Right hindlimb (tissue), 1 donor: ENCODE measurements around the gene NDOR1.
"Not testable (repeated sequence)": the region's sequence is repeated elsewhere in the genome, so short reads cannot be mapped to it uniquely, and the experiment has no call there.

Experiments
- DNase-seq: peaks from one replicate; pipeline ENCODE4 v3.0.0-alpha.2; 2018

The NDOR1 gene

DNA sequence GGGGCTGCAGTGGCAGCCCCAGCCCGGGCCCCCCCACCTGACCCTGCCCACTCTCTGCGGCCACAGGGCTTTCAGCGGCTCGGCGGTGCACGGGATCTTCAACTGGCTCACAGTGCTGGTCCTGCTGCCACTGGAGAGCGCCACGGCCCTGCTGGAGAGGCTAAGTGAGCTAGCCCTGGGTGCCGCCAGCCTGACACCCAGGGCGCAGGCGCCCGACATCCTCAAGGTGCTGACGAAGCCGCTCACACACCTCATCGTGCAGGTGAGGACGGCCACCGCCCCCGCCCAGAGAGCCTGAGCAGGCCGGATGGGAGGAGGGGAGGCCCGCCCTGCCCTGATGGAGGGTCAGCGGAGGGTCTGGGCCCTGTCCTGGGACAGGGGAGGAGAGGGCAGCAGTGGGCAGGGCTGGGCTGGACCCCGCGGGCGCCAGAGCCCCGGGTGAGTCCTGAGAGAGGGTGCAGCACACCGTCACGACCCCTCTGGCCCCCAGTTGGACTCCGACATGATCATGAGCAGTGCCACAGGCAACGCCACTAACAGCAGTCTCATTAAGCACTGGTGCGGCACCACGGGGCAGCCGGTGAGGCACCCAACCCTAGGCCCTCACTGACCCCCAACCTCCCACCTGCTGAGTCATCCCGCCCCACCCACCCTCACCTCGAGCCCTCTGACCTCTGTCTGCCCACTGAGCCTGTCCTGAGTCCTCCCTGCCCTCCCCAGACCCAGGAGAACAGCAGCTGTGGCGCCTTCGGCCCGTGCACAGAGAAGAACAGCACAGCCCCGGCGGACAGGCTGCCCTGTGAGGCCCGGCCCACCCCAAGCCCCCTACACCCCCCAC lies 27.9 kb downstream of the NDOR1 start:
- DNase-seq, result no peak

DNA sequence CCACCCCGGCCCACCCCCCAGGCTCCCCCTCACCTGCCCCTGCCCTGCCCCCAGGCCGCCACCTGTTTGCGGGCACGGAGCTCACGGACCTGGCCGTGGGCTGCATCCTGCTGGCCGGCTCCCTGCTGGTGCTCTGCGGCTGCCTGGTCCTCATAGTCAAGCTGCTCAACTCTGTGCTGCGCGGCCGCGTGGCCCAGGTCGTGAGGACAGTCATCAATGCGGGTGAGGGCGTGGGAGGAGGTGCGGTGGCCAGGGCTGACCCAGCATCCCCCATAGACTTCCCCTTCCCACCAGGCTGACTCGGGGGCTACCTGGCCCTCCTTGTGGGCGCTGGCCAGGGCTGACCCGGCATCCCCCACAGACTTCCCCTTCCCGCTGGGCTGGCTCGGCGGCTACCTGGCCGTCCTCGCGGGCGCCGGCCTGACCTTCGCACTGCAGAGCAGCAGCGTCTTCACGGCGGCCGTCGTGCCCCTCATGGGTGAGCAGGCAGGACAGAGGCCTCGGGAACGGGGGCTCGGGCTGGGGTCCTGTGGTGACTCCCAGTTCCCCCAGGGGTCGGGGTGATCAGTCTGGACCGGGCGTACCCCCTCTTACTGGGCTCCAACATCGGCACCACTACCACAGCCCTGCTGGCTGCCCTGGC lies 28.7 kb downstream of the NDOR1 start:
- DNase-seq, result no peak

DNA sequence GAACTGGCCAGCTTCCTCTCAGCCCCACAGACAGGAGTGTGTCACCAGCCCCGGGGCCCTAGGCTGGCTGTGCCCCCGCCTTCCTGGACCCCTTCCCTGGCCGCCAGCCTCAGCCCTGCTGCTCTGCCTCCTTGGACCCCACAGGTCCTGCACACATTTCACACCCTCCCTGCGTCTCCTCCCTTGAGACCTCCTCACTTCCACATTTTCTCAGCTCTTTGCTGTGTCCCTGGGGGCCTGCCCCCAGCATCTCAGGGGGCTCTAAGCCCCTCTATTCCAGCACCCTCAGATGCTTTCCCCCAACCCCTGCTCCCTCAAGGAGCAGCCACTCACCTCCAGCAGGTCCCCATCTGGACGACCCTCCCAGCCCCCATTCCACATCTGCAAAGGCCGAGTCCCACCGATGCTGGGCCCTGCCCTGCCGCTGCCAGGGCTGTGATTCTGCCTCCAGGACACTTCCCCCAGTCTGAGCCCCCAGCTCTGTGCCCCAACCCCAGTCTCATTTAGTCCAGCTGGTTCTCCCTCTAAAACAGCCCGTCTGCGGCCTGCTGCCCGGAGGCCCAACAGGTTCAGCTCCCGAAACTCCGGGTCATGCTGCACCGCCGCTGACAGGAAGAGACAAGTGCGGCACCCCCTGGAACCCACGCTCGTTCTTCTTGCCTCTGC lies 29.4 kb downstream of the NDOR1 start:
- DNase-seq, result no peak

DNA sequence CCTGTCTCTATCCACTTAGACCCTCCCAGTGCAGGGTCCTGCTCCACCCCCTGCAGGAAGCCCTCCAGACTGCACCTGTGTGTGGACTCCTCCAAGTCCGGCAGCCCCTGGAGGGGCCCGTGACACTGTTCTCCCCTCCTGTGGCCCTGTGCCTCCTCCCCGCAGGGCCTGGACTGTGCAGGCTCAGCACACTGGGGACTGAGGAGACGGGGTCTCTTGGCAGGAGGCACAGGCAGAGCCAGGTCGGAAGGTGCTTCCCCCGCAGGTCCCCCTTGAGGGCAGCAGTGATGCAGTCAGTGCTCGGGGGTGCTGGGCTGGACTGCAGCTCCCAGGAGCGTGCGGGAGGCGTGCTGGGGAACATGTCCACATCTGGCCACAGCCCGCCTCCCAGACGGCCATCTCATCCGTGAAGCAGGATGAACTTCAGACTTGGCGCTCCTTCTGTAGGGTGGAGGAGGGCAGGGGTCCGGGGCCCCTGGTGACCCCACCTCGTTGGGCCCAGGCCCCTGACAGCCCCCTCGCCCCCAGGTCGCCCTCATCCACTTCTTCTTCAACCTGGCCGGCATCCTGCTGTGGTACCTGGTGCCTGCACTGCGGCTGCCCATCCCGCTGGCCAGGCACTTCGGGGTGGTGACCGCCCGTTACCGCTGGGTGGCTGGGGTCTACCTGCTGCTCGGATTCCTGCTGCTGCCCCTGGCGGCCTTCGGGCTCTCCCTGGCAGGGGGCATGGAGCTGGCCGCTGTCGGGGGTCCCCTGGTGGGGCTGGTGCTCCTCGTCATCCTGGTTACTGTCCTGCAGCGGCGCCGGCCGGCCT lies 30.1 kb downstream of the NDOR1 start:
- no peak for DNase-seq

DNA sequence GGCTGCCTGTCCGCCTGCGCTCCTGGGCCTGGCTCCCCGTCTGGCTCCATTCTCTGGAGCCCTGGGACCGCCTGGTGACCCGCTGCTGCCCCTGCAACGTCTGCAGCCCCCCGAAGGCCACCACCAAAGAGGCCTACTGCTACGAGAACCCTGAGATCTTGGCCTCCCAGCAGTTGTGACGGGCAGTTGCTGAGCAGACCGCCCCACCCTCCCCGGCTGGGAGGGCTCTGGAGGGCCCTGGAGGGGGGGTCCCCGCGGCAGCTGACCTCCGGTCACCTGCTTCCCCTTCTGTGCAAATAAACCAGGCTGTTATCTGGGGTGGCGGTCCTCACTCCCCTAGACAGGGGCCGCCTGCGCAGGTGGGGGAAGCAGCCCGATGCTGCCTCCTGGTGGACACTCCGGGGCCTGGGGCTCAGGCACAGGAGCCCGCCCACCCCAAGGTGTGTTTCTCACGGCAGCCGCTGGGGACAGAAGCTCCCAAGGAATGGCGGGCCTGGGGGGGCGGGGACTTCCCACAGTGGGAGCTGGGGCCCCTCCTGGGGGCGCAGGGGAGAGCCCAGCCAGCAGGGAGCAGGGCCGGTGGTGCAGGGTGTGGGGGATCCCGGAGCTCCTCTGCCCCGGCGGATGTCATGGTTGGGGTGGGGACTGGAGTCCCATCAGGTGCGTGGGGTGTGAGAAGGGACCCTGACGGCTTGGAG lies 30.9 kb downstream of the NDOR1 start:
- peak; percentile 85 for DNase-seq

DNA sequence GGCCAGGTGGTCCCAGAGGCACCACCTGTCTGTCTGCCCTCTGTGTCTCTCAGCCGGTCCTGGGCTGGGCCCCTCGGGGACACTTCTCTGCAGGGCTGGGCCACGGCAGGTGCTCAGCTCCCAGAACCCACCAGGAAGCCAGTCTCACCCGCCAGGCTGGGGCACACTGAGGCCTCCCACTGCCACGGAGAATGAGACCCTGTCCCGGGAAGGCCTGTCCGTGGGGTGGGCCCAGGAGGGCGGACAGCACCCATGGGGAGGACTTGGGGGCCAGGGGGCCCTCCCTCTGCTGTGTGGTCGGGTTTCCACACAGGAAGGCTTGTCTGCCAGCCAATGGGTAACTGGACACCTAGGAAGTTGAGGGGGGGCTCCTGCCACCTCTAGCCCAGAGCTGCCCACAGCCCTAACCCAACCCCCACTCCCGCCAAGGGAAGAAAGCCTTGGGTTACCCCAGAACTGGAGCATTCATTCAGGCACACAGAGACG lies 31.5 kb downstream of the NDOR1 start:
- no peak for DNase-seq

DNA sequence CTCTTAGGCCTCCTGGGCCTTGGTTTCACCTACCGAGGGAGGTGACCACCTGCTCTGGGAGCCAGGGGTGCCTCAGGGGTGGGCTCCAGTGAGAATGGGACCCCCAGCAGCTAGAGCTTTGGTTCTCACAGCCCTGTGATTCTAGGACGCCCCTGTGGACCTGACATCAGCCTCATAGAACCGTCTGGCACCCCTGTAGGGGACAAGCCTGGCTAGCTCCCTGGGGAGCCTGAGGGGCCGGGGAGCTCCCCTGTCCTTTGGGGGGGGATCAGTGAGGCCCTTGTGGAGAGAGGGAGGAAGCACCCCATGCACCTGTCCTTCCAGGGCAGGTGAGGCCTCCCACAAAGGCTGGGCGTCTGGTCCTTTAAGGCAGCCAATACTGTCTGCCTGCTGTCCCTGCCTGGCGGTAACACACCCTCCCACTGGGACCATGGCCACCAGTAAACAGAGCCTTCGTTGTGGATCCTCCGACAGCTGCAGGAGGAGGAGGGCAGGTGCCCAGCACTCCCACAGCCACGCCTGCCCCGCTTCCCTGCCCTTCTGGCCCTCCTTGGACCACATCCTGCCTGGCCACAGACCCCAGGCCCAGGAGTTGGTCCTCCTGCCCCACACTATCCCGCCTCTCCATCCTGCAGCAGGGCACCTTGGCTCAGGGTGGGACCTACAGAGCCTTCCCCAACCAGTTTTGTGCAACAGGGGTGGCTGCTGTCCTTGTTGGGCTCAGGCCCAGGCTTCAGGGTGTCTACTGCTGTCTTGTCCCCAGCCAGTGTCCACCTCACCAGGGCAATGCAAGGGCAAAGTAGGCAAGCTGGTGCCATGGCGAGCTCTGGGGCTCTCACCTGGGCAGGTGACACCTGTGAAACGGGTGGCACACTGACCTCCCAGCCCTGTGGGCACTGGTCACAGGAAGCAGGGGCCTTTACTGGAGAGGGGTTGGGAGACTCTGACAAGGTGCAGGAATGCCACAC lies 32.5 kb downstream of the NDOR1 start:
- peak; percentile 63 for DNase-seq

DNA sequence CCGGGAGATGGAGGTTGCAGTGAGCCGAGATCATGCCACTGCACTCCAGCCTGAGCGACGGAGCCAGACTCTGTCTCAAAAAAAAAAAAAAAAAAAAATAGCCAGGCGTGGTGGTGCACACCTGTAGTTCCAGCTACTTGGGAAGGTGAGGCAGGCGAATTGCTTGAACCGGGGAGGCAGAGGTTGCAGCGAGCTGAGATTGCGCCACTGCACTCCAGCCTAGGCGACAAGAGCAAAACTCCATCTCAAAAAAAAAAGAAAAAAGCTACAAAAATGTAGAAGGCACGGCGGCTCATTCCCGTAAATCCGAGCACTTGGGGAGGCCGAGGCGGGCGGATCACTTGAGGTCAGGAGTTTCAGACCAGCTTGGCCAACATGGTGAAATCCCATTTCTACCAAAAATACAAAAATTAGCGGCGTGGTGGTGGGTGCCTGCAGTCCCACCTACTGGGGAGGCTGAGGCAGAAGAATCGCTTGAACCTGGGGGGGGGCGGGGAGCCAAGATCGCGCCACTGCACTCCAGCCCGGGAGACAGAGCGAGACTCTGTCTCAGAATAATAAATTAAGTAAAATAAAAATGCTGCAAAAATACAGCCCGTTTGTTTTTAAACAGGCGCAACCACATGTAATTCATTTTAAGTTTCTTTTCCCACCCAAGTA lies 34.2 kb downstream of the NDOR1 start:
- DNase-seq, result not testable (repeated sequence)

DNA sequence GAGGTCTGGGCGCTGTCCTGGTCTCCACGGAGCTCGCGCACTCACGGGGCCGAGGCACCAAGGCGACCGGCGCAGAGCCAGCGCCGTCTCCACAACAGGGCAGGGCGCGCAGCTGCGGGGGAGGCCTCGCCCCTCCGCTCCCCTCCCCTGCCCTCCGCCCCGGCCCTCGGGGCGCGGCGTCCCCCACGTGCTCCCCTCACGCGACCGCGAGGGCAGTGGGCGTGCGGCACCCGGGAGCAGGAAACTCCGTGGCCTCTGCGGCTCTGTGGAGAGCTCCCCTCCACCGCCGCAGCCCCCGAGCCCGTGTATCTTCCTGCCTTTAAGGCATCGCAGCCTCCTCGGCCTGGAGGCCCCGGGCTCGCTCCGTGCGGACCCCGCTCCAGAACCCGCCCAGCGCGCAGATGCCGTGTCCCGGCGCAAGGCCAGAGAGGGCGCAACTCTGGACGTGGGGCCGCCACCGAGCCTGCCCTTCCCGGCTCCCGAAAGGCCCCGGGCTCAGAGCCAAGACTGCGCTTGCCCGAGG lies 34.9 kb downstream of the NDOR1 start:
- DNase-seq, result peak; percentile 85

DNA sequence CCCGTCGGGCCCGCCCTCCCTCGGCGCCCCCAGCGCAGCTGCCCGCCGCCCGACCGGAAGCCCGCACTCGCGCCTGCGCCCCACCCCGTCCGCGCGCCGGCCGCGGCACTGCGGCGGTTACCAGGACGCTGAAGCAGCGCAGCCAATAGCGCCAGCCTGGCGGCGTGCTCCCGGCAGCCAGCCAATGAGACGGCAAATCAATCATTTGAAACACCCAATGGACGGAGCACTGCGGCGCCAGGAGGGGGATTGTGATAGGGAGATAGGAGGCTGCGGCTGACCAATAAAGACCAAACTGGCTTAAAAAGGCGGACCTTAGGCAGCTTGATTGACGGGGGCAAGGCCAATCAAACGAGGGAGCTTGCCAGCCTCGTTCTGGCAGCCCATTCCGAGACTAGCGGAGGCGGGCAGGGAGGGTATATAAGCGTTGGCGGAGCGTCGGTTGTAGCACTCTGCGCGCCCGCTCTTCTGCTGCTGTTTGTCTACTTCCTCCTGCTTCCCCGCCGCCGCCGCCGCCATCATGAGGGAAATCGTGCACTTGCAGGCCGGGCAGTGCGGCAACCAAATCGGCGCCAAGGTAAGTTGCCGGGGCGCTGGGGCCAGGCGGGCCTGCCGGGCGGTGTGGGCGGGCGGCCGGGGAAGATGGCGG lies 35.5 kb downstream of the NDOR1 start, which contains the start of gene TUBB4B:
Gene TUBB4B (plus strand): TSS at position 447 of the 649 bp plus-strand sequence. CDS start 74 bp downstream, at position 521.
- DNase-seq, result peak; percentile 100

DNA sequence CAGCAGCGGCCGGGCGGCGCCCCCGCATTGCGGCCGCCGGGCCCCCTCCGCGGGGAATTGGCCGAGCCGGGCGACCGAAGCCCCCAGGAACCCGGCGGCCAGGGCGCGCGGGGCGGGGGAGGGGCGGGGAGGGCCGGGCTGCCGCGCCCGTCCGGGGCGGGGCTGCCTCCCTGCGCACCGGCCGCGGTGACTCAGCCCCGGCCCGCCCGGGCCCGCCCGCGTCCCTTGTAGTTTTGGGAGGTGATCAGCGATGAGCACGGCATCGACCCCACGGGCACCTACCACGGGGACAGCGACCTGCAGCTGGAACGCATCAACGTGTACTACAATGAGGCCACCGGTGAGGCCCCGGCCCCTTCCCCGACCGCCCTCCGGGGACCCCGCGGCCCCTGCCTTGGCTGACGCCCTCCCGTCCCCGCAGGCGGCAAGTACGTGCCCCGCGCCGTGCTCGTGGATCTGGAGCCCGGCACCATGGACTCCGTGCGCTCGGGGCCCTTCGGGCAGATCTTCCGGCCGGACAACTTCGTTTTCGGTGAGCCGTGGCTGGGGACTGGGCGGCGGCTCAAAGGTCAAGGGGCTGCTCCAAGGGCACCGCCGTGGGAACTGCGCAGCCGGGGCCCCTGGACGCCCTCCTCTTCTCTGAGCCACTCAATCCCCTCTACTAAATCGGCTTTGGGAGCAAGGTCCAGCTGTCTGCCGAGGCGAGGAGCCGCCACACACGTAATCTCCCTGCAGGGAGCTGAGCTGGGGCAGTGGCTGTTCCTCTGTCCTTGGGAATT lies 36.2 kb downstream of the NDOR1 start:
- DNase-seq, result no peak

DNA sequence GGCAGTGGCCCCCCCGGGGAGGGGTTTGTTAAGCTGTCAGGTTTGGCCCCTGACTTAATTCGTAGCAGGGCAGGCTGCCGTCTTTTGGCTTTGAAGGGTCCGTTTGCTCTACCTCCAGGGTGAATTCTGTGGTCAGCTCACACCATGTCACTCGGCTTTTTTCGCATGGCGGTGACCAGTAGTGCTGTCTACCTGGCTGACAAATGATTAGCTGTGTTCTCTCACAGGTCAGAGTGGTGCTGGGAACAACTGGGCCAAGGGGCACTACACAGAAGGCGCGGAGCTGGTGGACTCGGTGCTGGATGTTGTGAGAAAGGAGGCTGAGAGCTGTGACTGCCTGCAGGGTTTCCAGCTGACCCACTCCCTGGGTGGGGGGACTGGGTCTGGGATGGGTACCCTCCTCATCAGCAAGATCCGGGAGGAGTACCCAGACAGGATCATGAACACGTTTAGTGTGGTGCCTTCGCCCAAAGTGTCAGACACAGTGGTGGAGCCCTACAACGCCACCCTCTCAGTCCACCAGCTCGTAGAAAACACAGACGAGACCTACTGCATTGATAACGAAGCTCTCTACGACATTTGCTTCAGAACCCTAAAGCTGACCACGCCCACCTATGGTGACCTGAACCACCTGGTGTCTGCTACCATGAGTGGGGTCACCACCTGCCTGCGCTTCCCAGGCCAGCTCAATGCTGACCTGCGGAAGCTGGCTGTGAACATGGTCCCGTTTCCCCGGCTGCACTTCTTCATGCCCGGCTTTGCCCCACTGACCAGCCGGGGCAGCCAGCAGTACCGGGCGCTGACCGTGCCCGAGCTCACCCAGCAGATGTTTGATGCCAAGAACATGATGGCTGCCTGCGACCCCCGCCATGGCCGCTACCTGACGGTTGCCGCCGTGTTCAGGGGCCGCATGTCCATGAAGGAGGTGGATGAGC lies 37.0 kb downstream of the NDOR1 start:
- no peak for DNase-seq

DNA sequence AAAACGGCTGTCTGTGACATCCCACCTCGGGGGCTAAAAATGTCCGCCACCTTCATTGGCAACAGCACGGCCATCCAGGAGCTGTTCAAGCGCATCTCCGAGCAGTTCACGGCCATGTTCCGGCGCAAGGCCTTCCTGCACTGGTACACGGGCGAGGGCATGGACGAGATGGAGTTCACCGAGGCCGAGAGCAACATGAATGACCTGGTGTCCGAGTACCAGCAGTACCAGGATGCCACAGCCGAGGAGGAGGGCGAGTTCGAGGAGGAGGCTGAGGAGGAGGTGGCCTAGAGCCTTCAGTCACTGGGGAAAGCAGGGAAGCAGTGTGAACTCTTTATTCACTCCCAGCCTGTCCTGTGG lies 37.7 kb downstream of the NDOR1 start:
- DNase-seq, result not testable (repeated sequence)

DNA sequence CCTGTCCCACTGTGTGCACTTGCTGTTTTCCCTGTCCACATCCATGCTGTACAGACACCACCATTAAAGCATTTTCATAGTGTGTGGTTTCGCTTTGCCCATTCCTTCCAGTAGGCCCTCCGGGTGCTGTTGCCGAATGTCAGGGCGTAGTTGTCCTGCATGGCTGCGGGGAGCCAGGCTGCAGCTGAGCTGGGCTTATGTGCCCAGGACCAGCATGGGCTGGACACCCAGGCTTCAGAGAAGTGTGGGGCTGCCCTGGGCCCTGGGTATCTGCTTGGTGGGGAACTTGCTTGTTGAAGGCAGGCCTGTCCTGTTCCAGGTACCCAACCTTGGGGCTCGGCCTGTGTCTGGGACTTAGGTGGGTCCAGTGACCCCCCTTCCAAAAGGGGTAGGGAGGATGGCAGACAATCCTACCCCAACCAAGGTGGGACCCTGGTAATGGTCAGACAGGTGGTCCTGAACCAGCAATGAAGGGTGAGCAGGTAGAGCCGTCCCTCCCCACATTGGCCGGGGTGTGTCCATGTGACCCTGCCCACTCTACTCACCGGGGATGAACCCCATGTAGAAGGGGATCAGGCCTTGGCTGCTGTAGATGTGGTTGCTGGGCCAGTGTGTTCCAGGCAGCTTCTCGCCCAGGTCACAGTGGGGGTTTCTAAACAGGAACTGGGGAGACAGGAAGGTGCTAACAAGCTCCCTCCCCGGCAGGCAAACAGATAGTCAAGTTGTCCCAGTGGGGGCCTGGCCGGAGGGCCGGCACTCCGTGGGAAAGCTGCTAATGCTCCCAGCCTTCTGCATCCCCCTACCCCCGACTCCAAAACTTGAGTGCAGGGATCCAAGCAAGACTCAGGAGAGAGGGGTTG lies 38.4 kb downstream of the NDOR1 start:
- no peak for DNase-seq

DNA sequence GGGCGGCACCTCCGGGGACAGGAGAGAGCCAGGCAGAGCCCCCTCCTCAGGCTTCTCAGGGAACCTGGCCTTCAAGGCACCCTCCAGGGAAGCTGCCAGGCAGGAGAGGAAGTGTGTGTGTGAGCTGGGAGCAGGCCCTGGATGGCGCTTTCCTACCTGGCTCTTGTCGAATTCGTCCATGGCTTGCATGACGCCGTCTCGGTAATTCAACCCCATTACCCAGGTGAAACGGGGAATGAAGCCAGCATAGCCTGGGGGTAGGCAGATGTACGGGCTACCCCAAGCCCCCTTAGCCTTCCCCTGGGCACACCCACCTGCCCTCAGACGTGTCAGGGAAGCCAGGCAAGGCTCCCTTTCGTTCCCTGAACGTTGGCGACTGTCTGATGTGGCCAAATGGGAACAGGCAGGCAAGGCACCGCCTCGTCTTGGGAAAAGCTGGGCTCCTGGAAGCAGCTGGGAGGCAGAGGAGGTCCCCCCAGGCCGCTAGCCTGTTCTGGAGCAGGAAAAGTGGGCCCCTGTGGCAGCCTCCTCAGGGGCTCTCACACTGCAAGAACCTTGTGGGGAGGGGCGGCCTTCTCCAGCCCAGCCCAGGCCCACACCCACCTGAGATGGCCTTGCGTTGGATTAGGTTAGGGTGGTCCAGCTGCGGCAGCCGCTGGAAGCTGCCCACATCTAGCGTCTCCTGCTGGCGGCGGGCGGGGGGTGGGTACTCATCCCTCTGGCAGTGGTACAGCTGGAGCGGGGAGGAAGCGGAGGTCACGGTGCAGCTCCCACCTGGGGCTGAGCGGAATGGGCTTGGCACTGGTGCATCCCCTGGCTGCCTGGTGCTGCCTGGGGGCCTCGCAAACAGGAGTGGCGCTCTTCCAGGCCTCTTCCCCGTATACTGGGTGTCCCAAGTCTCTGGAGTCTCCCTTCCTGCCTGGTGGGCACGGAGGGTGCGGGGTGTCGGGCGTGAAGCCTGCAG lies 39.3 kb downstream of the NDOR1 start:
- no peak for DNase-seq
